OCI-M1 (cell line): ENCODE measurements around the gene MRS2.
"Not testable (repeated sequence)": the region's sequence is repeated elsewhere in the genome, so short reads cannot be mapped to it uniquely, and the experiment has no call there.

Source experiments
- DNase-seq: peaks from one replicate; lab custom pipeline; 2025; lab: John Stamatoyannopoulos, UW

MRS2 gene, protein sequence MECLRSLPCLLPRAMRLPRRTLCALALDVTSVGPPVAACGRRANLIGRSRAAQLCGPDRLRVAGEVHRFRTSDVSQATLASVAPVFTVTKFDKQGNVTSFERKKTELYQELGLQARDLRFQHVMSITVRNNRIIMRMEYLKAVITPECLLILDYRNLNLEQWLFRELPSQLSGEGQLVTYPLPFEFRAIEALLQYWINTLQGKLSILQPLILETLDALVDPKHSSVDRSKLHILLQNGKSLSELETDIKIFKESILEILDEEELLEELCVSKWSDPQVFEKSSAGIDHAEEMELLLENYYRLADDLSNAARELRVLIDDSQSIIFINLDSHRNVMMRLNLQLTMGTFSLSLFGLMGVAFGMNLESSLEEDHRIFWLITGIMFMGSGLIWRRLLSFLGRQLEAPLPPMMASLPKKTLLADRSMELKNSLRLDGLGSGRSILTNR

DNA sequence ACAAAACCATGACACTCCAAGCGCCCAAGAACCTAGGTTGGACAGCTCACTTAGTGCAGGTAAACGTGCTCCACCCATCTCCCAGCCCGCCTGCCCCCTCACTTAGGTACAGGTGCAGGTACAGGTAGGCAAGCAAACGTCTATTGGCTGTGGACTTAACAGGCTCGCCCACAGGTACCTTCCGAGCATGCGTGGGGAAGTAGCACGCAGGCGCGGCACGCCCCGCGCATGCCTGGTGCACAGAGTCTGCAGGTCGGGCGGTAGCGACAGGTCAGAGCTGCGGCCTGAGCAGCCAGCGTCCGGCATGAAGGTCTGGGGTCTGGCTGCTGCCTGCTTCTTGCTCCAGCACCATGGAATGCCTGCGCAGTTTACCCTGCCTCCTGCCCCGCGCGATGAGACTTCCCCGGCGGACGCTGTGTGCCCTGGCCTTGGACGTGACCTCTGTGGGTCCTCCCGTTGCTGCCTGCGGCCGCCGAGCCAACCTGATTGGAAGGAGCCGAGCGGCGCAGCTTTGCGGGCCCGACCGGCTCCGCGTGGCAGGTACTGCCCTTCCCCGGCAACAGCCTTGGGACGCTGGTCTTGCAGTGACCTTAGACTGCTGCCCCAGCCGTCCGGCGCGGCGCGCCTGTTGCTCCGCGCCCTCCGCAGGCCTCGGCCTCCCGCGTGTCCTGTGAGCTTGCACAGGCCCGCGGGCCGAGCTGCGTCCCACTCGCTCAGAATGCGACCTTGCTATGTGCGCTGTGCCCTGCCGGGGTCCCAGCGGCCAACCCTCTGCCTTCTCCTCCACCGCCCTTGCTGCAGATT is at the start of gene MRS2:
Gene MRS2 (plus strand): TSS at position 240 of the 804 bp plus-strand sequence. CDS start 111 bp downstream, at position 351.
- DNase-seq = peak; percentile 87

DNA sequence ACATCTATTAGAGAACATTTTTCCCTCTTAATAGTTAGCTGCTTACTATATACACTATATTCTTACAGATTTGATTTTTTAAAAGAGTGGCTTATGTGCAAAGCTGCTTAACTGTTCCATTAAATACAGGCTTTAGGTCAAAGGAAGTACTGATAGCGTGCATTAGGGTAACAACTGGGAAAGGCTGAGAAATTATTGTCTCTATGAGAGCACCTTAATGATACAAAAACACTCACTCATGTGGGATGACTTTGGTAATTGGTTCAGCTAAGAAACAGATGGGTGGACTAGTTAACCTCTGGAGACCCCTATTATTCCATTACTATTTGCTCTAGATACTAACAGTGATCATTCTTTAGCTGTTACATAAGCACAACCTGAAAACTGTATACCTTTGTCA is 48.9 kb upstream of the MRS2 start:
- no peak for DNase-seq

GRCh38 chr6:24355393-24355792 is 47.3 kb upstream of the MRS2 start:
- no peak for DNase-seq

GRCh38 chr6:24356310-24356973 is 46.3 kb upstream of the MRS2 start:
- no peak for DNase-seq

DNA sequence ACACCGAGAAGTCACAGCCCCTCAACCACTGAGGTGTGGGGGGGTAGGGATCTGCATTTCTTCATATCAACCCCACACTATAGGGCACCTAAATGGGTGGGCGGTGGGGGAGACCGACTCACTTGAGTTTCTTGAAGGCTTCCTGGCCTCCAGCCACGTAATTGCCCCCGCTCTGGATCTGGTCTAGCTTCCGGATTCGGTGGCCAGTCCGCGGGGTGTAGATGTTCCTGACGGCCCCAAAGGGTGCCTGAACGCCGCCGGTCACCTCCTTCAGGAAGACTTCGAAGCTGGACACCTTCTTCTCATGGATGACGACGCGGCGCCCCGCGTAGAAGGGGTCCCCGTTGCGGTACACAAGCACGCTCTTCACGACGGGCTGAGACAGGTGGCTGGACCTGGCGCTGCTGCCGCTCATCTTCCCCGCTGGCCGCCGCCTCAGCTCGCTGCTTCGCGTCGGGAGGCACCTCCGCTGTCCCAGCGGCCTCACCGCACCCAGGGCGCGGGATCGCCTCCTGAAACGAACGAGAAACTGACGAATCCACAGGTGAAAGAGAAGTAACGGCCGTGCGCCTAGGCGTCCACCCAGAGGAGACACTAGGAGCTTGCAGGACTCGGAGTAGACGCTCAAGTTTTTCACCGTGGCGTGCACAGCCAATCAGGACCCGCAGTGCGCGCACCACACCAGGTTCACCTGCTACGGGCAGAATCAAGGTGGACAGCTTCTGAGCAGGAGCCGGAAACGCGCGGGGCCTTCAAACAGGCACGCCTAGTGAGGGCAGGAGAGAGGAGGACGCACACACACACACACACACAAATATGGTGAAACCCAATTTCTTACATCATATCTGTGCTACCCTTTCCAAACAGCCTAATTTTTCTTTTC is 45.2 kb upstream of the MRS2 start, which contains the start of gene DCDC2:
Gene DCDC2 (minus strand): TSS at position 724 of the 883 bp plus-strand sequence. CDS start 309 bp downstream, at position 415.
- no peak for DNase-seq

GRCh38 chr6:24358219-24358821 is 44.4 kb upstream of the MRS2 start:
- no peak for DNase-seq

DNA sequence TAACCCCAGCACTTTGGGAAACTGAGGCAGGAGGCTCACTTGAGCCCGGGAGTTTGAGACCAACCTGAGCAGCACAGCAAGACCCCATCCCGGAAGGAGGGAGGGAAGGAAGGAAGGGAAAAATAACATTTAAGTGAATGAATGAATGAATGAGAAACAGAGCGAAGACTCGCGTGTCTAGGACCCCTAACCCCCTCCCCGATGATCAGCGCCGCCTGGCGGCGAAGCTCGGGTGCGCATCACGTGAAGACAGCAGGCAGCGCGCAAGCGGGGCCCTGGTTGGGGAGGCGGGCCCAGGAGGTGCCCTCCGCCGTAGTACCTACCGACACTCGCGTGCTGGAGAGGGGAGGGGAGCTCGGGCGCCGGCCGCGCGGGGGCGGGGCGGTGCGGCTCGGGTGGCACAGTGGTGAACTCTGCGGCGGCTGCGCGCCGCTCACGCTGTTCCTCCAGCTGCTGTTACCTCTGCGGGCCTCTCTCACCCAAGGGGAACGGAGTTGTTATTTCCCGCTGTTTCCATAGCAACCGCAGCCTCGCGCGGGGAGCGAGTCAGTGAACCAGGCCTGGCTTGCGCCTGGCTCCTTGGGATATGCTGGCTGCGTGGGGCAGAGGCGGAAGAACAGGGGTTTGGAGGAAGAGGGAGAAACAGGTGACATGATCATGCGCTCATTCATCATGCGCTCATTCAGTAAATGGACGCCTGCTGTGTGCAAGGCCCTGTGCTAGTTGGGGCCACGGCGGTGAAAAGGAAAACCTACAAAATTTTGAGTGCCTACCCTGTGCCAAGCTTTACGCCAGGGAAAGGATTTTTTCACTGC is 42.9 kb upstream of the MRS2 start:
- peak; percentile 84 for DNase-seq

GRCh38 chr6:24362363-24362762 is 40.4 kb upstream of the MRS2 start:
- DNase-seq = not testable (repeated sequence)

DNA sequence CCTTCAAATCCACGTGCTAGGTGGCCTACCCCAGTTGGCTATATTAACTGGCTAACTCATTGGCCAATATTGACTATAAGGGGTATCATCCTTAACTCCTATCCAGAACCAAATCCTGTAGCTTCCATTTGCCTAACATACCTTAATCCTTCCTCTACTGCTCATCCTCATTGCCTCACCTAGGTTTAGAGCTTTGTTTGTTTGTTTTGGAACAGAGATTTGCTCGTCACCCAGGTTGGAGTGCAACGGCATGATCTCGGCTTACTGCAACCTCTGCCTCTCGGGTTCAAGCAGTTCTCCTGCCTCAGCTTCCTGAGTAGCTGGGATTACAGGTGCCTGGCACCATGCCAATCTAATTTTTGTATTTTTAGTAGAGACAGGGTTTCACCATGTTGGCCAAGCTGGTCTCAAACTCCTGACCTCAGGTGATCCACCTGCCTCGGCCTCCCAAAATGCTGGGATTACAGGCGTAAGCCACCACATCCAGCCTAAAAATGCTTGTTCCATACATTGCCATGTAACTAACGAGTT is 37.6 kb upstream of the MRS2 start:
- not testable (repeated sequence) for DNase-seq

DNA sequence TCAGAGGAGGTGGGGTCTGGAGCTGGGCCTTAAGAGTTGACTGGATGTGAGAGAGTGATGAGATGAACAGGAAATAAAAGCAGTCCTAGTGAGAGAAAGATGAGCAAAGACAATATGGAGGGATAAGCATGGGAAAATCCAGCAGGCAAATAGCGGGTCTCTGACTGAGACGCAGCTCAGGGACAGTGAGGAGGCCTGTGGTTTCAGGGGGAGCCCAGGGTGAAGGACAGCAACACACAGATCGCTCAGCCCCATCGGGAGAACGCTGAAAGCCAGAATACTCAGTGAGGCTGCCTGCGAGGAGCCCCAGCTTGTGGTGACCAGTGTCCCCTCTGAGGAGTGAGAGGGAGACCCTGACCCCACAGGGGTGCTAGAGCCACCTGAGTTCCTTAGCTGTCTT is 28.1 kb upstream of the MRS2 start:
- no peak for DNase-seq

DNA sequence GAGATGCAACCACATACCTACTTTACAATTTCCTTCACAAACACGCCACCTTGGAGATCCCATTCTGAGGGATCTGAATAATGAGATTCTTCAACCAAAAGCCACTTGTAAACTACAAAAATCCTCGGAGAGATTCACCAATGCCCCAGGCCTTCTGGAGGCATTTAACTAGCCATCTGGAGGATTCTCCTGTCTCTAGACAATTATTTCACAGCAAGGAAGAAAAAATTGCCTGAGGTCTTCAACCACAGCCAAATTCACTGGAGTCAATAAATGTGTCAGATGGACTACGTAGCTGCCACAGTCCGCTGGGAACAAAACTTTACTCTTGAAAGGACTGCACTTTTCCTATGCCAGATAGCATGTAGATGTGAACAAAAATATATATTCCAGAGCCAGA is 25.9 kb upstream of the MRS2 start:
- DNase-seq = no peak

DNA sequence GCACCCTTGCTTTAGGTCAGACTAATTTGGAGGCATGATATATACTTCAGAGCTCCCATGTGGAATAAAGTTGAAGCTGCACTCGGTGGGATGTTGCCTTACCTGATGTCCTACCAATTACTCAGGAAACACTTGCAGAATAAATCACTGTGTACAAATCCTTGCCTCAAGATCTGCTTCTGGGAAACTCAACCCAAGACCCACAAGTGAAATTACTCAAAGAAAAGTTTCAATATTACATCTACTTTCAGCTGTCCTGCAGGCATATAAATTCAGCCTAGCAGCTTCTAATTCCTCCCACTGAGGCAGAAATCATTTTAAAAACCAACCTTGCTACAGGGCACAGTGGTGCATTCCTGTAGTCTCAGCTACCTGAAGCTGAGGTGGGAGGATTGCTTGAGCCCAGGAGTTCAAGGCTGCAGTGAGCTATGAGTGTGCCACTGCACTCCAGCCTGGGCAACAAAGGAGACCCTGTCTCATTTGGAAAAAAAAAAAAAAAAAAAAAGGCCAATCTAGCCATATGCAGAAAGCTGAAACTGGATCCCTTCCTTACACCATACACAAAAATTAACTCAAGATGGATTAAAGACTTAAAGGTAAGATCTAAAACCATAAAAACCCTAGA is 24.2 kb upstream of the MRS2 start:
- no peak for DNase-seq

DNA sequence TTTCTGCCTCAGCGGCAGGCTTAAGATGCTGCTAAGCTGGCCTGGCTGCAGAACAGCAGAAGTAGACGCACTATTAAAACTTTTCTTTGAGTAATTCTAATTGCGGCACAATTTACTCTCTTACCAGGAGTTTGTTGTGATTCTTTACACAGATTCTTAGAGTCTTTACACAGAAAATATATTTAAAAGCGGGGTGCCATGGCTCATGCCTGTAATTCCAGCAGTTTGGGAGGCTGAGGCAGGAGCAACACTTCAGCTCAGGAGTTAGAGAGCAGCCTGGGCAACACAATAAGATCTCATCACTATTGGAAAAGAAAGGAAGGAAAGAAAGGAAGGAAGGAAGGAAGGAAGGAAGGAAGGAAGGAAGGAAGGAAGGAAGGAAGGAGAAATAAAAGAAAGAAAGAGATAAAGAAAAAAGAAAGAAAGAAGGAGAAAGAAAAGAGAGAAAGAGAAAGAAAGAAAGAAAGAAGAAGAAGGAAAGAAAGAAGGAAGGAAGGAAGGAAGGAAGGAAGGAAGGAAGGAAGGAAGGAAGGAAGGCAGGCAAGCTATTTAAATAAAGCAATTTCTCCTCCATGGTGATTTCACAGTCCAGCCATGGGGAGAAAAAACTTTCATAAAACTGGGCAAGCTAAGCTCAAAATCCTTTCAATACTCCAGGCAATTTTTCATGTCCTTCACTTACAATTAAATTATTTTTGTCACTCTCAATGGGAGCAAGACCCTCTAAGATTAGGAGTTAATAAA is 21.1 kb upstream of the MRS2 start:
- no peak for DNase-seq

DNA sequence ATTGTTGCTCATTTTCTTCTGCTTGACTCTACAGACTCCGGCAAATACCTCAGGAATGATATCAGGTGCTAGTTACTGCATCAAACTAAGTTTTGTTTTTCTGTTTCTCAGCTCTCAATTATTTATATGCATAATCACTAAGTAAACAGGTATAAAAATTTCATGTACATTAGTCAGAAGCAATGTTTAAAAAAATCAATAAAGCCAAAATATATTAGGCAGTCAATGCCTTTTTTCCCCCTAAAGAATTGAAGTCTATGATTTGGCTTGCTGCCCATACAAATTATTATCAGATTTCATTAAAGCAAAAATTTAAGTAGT is 20.6 kb upstream of the MRS2 start:
- no peak for DNase-seq

DNA sequence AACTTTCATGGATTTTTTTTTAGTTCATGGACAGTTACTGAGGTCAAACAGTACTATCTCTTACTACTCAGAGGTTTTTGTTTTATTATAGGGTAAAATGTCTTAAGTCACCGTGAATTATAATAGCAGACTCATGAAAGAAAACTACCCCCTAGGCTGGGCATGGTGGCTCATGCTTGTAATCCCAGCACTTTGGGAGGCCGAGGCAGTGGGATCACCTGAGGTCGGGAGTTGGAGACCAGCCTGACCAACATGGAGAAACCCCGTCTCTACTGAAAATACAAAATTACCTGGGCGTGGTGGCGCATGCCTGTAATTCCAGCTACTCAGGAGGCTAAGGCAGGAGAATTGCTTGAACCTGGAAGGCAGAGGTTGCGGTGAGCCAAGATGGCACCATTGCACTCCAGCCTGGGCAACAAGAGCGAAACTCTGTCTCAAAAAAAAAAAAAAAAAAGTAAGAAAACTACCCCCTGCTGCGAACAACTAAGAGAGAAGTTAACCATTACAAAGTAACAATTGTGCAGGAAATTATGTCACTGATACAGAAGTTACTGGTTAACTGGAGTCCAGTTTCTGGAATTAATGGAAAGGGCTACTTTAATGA is 19.7 kb upstream of the MRS2 start:
- DNase-seq = not testable (repeated sequence)

- not testable (repeated sequence) for DNase-seq
Observed at GRCh38 chr6:24384369-24385130, 18.2 kb upstream of the MRS2 start.

- DNase-seq = peak; percentile 22
Observed at GRCh38 chr6:24385536-24386269, 17.0 kb upstream of the MRS2 start.
